Sigmoid colon (tissue), 7 donors: ENCODE data around the gene PCYOX1L. TPM values are rescaled to one million over a fixed set of nuclear protein-coding genes. Genes with fewer than 3 reads are reported as not detected.

Experiments
- DNase-seq: peaks from one replicate; pipeline ENCODE4 v3.0.0-alpha.2; 2019
- H3K27ac ChIP-seq, 4 donors: fragments of 200-600 bp; sonication (generic); one replicate each; pipeline ENCODE4 v1.5.1; 2016 to 2019; ENCODE audit warnings: mild to moderate bottlenecking in 1 of 4
- H3K27me3 ChIP-seq, 3 donors: fragments of 200-600 bp; sonication (generic); one replicate each; pipeline ENCODE4 v1.5.1; 2019; ENCODE audit warnings: mild to moderate bottlenecking in 1 of 3
- H3K36me3 ChIP-seq, 4 donors: fragments of 200-600 bp; sonication (generic); one replicate each; pipeline ENCODE4 v1.5.1; 2016 to 2019
- H3K4me1 ChIP-seq, 4 donors: fragments of 200-600 bp; sonication (generic); one replicate each; pipeline ENCODE4 v1.5.1; 2017 to 2019
- H3K4me3 ChIP-seq, 4 donors: fragments of 200-600 bp; sonication (generic); one replicate each; pipeline ENCODE4 v1.5.1; 2017 to 2019; ENCODE audit warnings: mild to moderate bottlenecking in 2 of 4, moderate library complexity in 1 of 4
- H3K9me3 ChIP-seq, 4 donors: fragments of 200-600 bp in 3 of 4; sonication (generic) in 3 of 4; one replicate each; pipeline versions ENCODE4 v1.5.1 to v1.6.1; 2013 to 2019
- CTCF ChIP-seq, 4 experiments: fragments of 450-650 bp in 3 of 4; fragments of 200-600 bp in 1 of 4; IDR thresholded peaks; one replicate each; pipeline ENCODE4 v1.5.1; 2016 to 2019; ENCODE audit warnings: antibody characterized with exemption in 4 of 4, mild to moderate bottlenecking in 3 of 4, moderate library complexity in 2 of 4
- EP300 ChIP-seq, 4 donors: sonication (generic); formaldehyde crosslinking; IDR thresholded peaks; one replicate each; pipeline ENCODE4 v1.6.1; 2017; ENCODE audit warnings: antibody characterized with exemption in 4 of 4
- POLR2A ChIP-seq, 2 donors: fragments of 450-650 bp; IDR thresholded peaks; one replicate each; pipeline ENCODE4 v1.6.1; 2016; ENCODE audit warnings: antibody characterized with exemption in 2 of 2, mild to moderate bottlenecking in 2 of 2, moderate library complexity in 2 of 2
- POLR2AphosphoS5 ChIP-seq, 4 donors: sonication (generic); formaldehyde crosslinking; IDR thresholded peaks; one replicate each; pipeline ENCODE4 v1.6.1; 2017; ENCODE audit warnings: antibody characterized with exemption in 4 of 4
- WGBS, 2 donors: extraction: QIAGEN DNeasy Blood & Tissue Kit; methylation state at CpG; one replicate each; pipeline ENCODE4 v1.1.7; 2013; 5-methylcytosine and 5-hydroxymethylcytosine counted together
- intact Hi-C: fragments of 100-400 bp; cut with DNase I; formaldehyde crosslinking; loops from one replicate; pipeline ENCODE4 v1.15.1; 2023
- polyA plus RNA-seq, 3 donors: library from polyadenylated mRNA; stranded (reverse); fragments of 200-250 nt; gene quantifications; one replicate each; pipeline ENCODE4 v1.2.3, GENCODE V29; 2013
- total RNA-seq, 4 donors: library from RNA; depleted of rRNA; stranded (reverse); fragments of >200 nt; gene quantifications; one replicate each; pipeline ENCODE4 v1.1.0, GENCODE V29; 2016
- donor health status: healthy with polysubstance abuse.
- donor health status: Bipolar disorder and iron deficiency.
- donor health status: healthy.

PCYOX1L gene
- total and polyA plus RNA-seq, 7 donors = 0.69 to 7.4 (median 3.3) TPM

- Histone ChIP-seq H3K9me3 (no peaks in the 10 kb centered on the region), H3K27ac (no peak overlapping the region), H3K4me1 (peaks cover 0 to 2% (median 1%) of the 10 kb centered on the region in 4 donors), H3K36me3 (peaks cover 27 to 69% (median 41%) of the 10 kb centered on the region in 4 donors), H3K4me3 (no peak overlapping the region), H3K27me3 (no peaks in the 10 kb centered on the region)
- no peak for DNase-seq
- intact Hi-C loops = no loop called here
- TF ChIP-seq POLR2AphosphoS5 (IDR thresholded peaks at IDR 0.05) (no peak), POLR2A (IDR thresholded peaks at IDR 0.05) (no peak), EP300 (IDR thresholded peaks at IDR 0.05) (no peak)
- whole genome bisulfite sequencing, 2 donors = 91% methylated on average over 4 of the region's 4 CpGs
Measured at GRCh38 chr5:149352169-149352568, 5.7 kb upstream of the PCYOX1L start.

- peaks cover 0 to 14% (median 11%) of the 10 kb centered on the region in 4 donors for H3K4me1 ChIP-seq
- no peaks in the 10 kb centered on the region for H3K27me3 ChIP-seq
- H3K27ac ChIP-seq = no peak overlapping the region
- 47 to 74% methylated on average over 2 of the region's 2 CpGs for WGBS, 2 donors
- H3K36me3 ChIP-seq = peaks cover 17 to 57% (median 35%) of the 10 kb centered on the region in 4 donors
- no peak for DNase-seq
- no peak for TF ChIP-seq EP300 (IDR thresholded peaks at IDR 0.05)
- TF ChIP-seq POLR2A (IDR thresholded peaks at IDR 0.05) = no peak
- no peak for TF ChIP-seq CTCF (IDR thresholded peaks at IDR 0.05)
- no peak for TF ChIP-seq POLR2AphosphoS5 (IDR thresholded peaks at IDR 0.05)
- H3K9me3 ChIP-seq = no peaks in the 10 kb centered on the region
- intact Hi-C loops = no loop called here
- H3K4me3 ChIP-seq = no peak overlapping the region
Measured at GRCh38 chr5:149353911-149354310, 3.9 kb upstream of the PCYOX1L start.

GRCh38 chr5:149355688-149356087 lies 2.2 kb upstream of the PCYOX1L start:
- intact Hi-C loops = no loop called here
- TF ChIP-seq CTCF (IDR thresholded peaks at IDR 0.05) (no peak), EP300 (IDR thresholded peaks at IDR 0.05) (no peak), POLR2AphosphoS5 (IDR thresholded peaks at IDR 0.05) (no peak), POLR2A (IDR thresholded peaks at IDR 0.05) (no peak)
- no peak overlapping the region for H3K27ac ChIP-seq
- 94 to 96% methylated on average over 1 of the region's 1 CpG for WGBS, 2 donors
- peaks cover 0 to 14% (median 11%) of the 10 kb centered on the region in 4 donors for H3K4me1 ChIP-seq
- H3K27me3 ChIP-seq = no peaks in the 10 kb centered on the region
- no peak overlapping the region for H3K4me3 ChIP-seq
- H3K9me3 ChIP-seq = no peaks in the 10 kb centered on the region
- peaks cover under 1 to 39% (median 17%) of the 10 kb centered on the region in 4 donors for H3K36me3 ChIP-seq
- DNase-seq = no peak

- H3K36me3 ChIP-seq = peaks cover 0 to 32% (median 11%) of the 10 kb centered on the region in 4 donors
- no peaks in the 10 kb centered on the region for H3K27me3 ChIP-seq
- DNase-seq = no peak
- H3K4me3 ChIP-seq = no peak overlapping the region
- peaks cover 0 to 14% (median 11%) of the 10 kb centered on the region in 4 donors for H3K4me1 ChIP-seq
- H3K27ac ChIP-seq = no peak overlapping the region
- intact Hi-C loops = no loop called here
- no peaks in the 10 kb centered on the region for H3K9me3 ChIP-seq
- no peak for TF ChIP-seq POLR2A (IDR thresholded peaks at IDR 0.05)
- no peak for TF ChIP-seq POLR2AphosphoS5 (IDR thresholded peaks at IDR 0.05)
- TF ChIP-seq CTCF (IDR thresholded peaks at IDR 0.05) = no peak
- TF ChIP-seq EP300 (IDR thresholded peaks at IDR 0.05) = no peak
- 90 to 92% methylated on average over 8 of the region's 8 CpGs for WGBS, 2 donors
Measured at GRCh38 chr5:149356391-149356790, 1.5 kb upstream of the PCYOX1L start.

GRCh38 chr5:149358294-149358651 lies 427 bp downstream of the PCYOX1L start:
- H3K27me3 ChIP-seq = no peaks in the 10 kb centered on the region
- TF ChIP-seq POLR2A (IDR thresholded peaks at IDR 0.05) (no peak), POLR2AphosphoS5 (IDR thresholded peaks at IDR 0.05) (no peak), CTCF (IDR thresholded peaks at IDR 0.05) (no peak), EP300 (IDR thresholded peaks at IDR 0.05) (no peak)
- peaks cover 0 to 14% (median 11%) of the 10 kb centered on the region in 4 donors for H3K4me1 ChIP-seq
- DNase-seq = peak; percentile 86
- intact Hi-C loops = loop anchor here (1.0 kb wide), 1 partner anchor 9 kb away; no protein-coding TSS in a partner anchor
- 1% methylated on average over 18 of the region's 18 CpGs for WGBS, 2 donors
- H3K27ac ChIP-seq = peak overlapping the region; percentile 61 to 76 (median 69)
- H3K9me3 ChIP-seq = no peaks in the 10 kb centered on the region
- peaks cover 0 to 14% (median 0%) of the 10 kb centered on the region in 4 donors for H3K36me3 ChIP-seq
- H3K4me3 ChIP-seq = peak overlapping the region; percentile 48 to 75 (median 57)
